Ovary (tissue), 9 donors: ENCODE measurements around the gene SWAP70. TPM values are rescaled to one million over a fixed set of nuclear protein-coding genes. Genes with fewer than 3 reads are reported as not detected.
"Not testable (repeated sequence)": the region's sequence is repeated elsewhere in the genome, so short reads cannot be mapped to it uniquely, and the experiment has no call there.

ENCODE experiments used
- DNase-seq, 5 donors: peaks; one replicate each; pipeline ENCODE4 v3.0.0-alpha.2; 2019 to 2020
- H3K27ac ChIP-seq, 2 donors: fragments of 200-600 bp; one replicate each; pipeline versions ENCODE4 v1.5.1 to v1.8.0; 2019 to 2022
- H3K27me3 ChIP-seq: fragments of 200-600 bp; one replicate; pipeline ENCODE4 v1.8.0; 2022
- H3K36me3 ChIP-seq: fragments of 200-600 bp; sonication (generic); one replicate; pipeline ENCODE4 v1.5.1; 2019
- H3K4me1 ChIP-seq: one replicate; pipeline ENCODE4 v1.8.1; 2013; ENCODE audit warnings: mild to moderate bottlenecking, moderate library complexity; ENCODE audit not compliant: insufficient read depth
- H3K4me3 ChIP-seq: fragments of 200-600 bp; sonication (generic); one replicate; pipeline ENCODE4 v1.5.1; 2017
- H3K9me3 ChIP-seq, 2 donors: fragments of 200-600 bp in 1 of 2; sonication (generic) in 1 of 2; one replicate each; pipeline versions ENCODE4 v1.5.1 to v1.8.1; 2013 to 2019; ENCODE audit warnings: mild to moderate bottlenecking in 1 of 2, moderate library complexity in 1 of 2
- EP300 ChIP-seq: sonication (generic); formaldehyde crosslinking; IDR thresholded peaks from one replicate; pipeline ENCODE4 v1.6.1; 2017; ENCODE audit warnings: antibody characterized with exemption
- POLR2A ChIP-seq: fragments of 450-650 bp; IDR thresholded peaks from one replicate; pipeline ENCODE4 v1.6.1; 2017; ENCODE audit warnings: antibody characterized with exemption, mild to moderate bottlenecking, moderate library complexity
- WGBS, 3 donors: extraction: QIAGEN DNeasy Blood & Tissue Kit in 1 of 3; methylation state at CpG; one replicate each; pipeline versions ENCODE4 v1.1.5 to v1.1.7; 2013 to 2017; 5-methylcytosine and 5-hydroxymethylcytosine counted together
- intact Hi-C, 4 donors: fragments of 100-400 bp; cut with DNase I; formaldehyde crosslinking; loops; one replicate each; pipeline versions ENCODE4 v1.11.0 to v1.15.1; 2022 to 2023
- polyA plus RNA-seq, 2 donors: library from polyadenylated mRNA; stranded (reverse); fragments of 200-250 nt in 1 of 2; fragments of 350-450 nt in 1 of 2; fragmentation: Illumina TruSeq in 1 of 2; extraction: RNeasy Lipid Tissue Mini Kit (QIAGEN cat#74804) in 1 of 2; gene quantifications; one replicate each; pipeline ENCODE4 v1.2.3, GENCODE V29; 2013 to 2014
- total RNA-seq, 7 donors: library from RNA; depleted of rRNA in 2 of 7; stranded (reverse); fragments of >200 nt in 2 of 7; fragmentation: NEBNext Ultra II Directional in 3 of 7; extraction: Animal tissue kit (Norgen Biotek cat#: 25700) in 3 of 7; gene quantifications; one replicate each; pipeline versions ENCODE4 v1.1.0 to v1.2.4, GENCODE V29; 2016 to 2023
- TF ChIP-seq, protein P1 (sequence below), 3 donors: fragments of 450-650 bp in 2 of 3; fragments of 200-600 bp in 1 of 3; IDR thresholded peaks; one replicate each; pipeline versions ENCODE4 v1.5.1 to v1.8.0; 2016 to 2022; ENCODE audit warnings: antibody characterized with exemption in 3 of 3, mild to moderate bottlenecking in 1 of 3
- donor health status: DM: no; HTN: no; CAD: no; lungs with moderate emphysema.
- donor health status: DM: no; HTN: no; CAD: no.
- donor health status: Bipolar disorder and iron deficiency.
- donor health status: DM: yes; HTN: yes; CAD: no.
- donor health status: DM: no; HTN: no; CAD: no.
- donor health status: DM: yes; HTN: yes; CAD: no.

SWAP70 gene
- total and polyA plus RNA-seq, 9 donors = 14.1 to 23.7 (median 19.8) TPM

DNA sequence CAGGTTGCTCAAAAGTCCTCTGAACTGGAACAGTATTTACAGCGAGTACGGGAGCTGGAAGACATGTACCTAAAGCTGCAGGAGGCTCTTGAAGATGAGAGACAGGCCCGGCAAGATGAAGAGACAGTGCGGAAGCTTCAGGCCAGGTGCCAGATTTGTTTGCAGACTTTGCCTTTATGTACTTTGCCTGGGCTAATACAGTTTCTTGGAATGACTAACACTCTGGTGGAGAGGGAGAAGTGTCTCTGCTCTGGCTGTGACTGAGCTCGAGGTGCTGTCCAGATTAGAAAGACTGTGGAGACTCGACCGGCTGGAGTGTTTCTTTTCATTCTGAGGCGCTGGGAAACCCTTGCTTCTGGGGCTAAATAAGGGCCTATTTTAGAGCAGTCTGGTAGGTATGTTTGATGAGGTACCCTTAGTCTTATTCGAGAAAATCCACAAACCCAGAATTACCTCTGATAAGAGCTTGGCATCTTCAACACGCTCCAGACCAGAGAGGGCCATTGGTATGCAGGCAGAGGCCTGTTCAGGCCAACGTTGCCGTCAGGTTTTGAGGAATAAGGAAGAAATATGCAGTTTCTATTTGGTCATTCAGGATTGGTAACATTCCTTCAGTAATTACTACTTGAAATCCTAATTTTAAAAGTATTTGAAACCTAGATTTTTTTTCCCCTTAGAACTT is 76.5 kb downstream of the SWAP70 start:
- no peak for DNase-seq
- no peaks in the 10 kb centered on the region for H3K27me3 ChIP-seq
- no peaks in the 10 kb centered on the region for H3K36me3 ChIP-seq
- TF ChIP-seq POLR2A = no peak
- TF ChIP-seq, protein P1, sequence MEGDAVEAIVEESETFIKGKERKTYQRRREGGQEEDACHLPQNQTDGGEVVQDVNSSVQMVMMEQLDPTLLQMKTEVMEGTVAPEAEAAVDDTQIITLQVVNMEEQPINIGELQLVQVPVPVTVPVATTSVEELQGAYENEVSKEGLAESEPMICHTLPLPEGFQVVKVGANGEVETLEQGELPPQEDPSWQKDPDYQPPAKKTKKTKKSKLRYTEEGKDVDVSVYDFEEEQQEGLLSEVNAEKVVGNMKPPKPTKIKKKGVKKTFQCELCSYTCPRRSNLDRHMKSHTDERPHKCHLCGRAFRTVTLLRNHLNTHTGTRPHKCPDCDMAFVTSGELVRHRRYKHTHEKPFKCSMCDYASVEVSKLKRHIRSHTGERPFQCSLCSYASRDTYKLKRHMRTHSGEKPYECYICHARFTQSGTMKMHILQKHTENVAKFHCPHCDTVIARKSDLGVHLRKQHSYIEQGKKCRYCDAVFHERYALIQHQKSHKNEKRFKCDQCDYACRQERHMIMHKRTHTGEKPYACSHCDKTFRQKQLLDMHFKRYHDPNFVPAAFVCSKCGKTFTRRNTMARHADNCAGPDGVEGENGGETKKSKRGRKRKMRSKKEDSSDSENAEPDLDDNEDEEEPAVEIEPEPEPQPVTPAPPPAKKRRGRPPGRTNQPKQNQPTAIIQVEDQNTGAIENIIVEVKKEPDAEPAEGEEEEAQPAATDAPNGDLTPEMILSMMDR (IDR thresholded peaks at IDR 0.05) = no peak
- TF ChIP-seq EP300 = no peak
- intact Hi-C loops = no loop called here
- WGBS, 3 donors = 82 to 89% (median 88%) methylated on average over 12 of the region's 12 CpGs
- H3K9me3 ChIP-seq = no peaks in the 10 kb centered on the region
- no peak overlapping the region for H3K27ac ChIP-seq
- H3K4me1 ChIP-seq = no peaks in the 10 kb centered on the region
- H3K4me3 ChIP-seq = no peak overlapping the region

DNA sequence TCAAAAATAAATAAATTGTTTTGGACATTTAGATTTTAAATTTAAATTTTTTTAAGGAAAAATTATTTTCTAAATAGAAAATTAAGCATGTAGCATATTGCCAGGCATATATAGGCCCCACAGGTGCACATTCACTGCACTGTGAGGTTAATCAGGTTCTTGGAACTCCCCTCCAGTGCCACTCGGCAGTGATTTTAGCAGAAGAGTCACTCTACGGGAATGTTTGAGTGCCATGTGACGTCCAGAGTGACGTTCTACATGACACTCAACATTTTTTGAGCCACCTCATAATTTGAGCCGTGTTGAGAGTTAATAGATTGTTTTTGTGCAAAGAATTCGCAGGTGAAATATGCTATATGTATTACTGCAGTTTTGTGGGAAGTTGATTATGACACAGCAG is 77.4 kb downstream of the SWAP70 start:
- Histone ChIP-seq H3K4me3 (no peak overlapping the region), H3K27me3 (no peaks in the 10 kb centered on the region), H3K4me1 (no peaks in the 10 kb centered on the region), H3K27ac (no peak overlapping the region), H3K36me3 (no peaks in the 10 kb centered on the region), H3K9me3 (no peaks in the 10 kb centered on the region)
- no peak for DNase-seq
- TF ChIP-seq EP300 = no peak
- no peak for TF ChIP-seq POLR2A
- TF ChIP-seq, protein P1 (IDR thresholded peaks at IDR 0.05) = no peak
- 91 to 97% (median 93%) methylated on average over 6 of the region's 6 CpGs for WGBS, 3 donors
- intact Hi-C loops = no loop called here

DNA sequence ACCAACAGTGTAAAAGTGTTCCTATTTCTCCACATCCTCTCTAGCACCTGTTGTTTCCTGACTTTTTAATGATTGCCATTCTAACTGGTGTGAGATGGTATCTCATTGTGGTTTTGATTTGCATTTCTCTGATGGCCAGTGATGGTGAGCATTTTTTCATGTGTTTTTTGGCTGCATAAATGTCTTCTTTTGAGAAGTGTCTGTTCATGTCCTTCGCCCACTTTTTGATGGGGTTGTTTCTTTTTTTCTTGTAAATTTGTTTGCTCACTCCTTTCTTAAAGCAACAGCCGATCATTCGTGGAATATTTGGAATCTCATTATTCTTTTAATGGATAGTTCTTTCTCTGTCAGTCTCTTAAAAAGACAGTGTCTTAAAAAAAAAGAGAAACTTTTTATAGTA is 79.6 kb downstream of the SWAP70 start:
- H3K27ac ChIP-seq, H3K4me1 ChIP-seq, H3K36me3 ChIP-seq, H3K4me3 ChIP-seq, DNase-seq, intact Hi-C loops, H3K27me3 ChIP-seq, H3K9me3 ChIP-seq: not testable (repeated sequence)
- WGBS, 3 donors = 53 to 88% (median 85%) methylated on average over 3 of the region's 3 CpGs

DNA sequence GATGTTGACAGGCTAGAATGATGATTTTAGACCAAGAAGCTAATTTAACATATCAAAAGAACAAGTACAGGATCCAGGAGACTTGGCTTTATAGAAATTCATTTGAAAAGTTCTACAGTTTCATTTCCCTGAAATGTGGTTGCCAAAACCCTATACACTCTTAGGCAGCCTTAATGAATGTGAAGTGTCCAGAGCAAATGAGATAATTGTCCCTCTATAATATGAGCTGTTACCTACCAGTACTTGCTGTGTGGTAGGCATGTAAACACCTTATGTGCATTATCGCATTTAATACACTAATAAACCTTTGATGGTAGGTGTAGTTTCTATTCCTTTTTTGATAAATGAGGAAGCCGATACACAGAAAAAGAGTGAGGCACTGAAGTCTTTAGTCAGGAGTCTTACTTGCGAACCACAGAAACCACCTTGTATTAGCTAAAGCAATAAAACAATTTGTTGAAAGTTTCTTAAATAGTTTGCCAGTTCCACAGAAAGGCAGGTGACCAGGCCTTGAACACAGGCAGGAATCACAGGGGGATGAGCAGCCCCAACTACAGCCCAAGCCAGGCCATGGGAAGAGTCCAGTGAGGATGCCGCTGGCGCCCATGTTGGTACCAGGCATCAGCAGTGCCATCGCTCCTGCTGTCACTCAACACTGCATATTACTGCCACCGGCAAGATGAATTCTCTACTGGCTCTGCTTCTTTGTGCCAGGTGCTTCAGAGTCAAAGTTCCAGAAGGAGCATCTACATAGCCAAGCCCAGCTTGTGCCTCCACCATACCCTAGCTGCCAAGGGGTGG is 81.7 kb downstream of the SWAP70 start:
- no peak for TF ChIP-seq POLR2A
- no peak for TF ChIP-seq EP300
- TF ChIP-seq, protein P1 (IDR thresholded peaks at IDR 0.05) = no peak
- intact Hi-C loops = no loop called here
- no peak overlapping the region for H3K27ac ChIP-seq
- no peaks in the 10 kb centered on the region for H3K9me3 ChIP-seq
- H3K4me1 ChIP-seq = peaks cover 2% of the 10 kb centered on the region
- 82 to 96% (median 88%) methylated on average over 7 of the region's 7 CpGs for WGBS, 3 donors
- no peaks in the 10 kb centered on the region for H3K27me3 ChIP-seq
- no peaks in the 10 kb centered on the region for H3K36me3 ChIP-seq
- H3K4me3 ChIP-seq = no peak overlapping the region
- no peak for DNase-seq

DNA sequence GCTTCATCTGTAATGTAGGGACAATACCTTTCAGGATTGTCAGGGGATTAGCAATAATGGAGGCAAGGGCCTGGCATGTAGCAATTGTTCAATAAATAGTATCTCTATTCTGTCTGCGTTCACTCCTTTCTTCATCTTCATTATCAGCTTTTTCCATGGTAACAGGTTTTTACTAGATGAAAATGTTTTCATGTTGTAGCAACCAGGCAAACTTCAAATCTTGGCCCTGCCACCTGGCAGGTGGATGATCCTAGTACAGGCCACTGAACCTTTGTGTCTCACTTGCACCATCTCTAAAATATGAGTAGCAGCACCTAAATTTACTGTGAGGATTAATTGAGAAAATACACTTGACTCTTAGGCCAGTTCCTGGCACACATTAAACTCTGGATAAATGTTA is 83.4 kb downstream of the SWAP70 start:
- Histone ChIP-seq H3K27ac (no peak overlapping the region), H3K9me3 (no peaks in the 10 kb centered on the region), H3K4me1 (peaks cover 2% of the 10 kb centered on the region), H3K36me3 (no peaks in the 10 kb centered on the region), H3K4me3 (no peak overlapping the region), H3K27me3 (no peaks in the 10 kb centered on the region)
- DNase-seq = no peak
- intact Hi-C loops = no loop called here
- TF ChIP-seq POLR2A = no peak
- TF ChIP-seq EP300 = no peak
- TF ChIP-seq, protein P1 (IDR thresholded peaks at IDR 0.05) = no peak
- 73 to 85% (median 84%) methylated on average over 1 of the region's 1 CpG for WGBS, 3 donors
